Astrocyte (in vitro differentiated cells and primary cell): ENCODE measurements around the gene PRRX2. TPM values are rescaled to one million over a fixed set of nuclear protein-coding genes. Genes with fewer than 3 reads are reported as not detected.

ENCODE experiments used
- DNase-seq: peaks from one replicate; pipeline ENCODE4 v3.0.0-alpha.2; 2010; ENCODE audit warnings: low read depth
- FAIRE-seq: peaks from 2 replicates; lab custom pipeline; 2011; peaks lifted over from hg19 to GRCh38; lab: Jason Lieb, UNC
- H2AFZ ChIP-seq: 2 replicates; pipeline ENCODE4 v1.6.0; 2012; ENCODE audit warnings: low read depth, low read length, inconsistent platforms
- H3K27ac ChIP-seq: 2 replicates; pipeline ENCODE4 v1.5.1; 2011; ENCODE audit warnings: low read depth, low read length, inconsistent platforms
- H3K27me3 ChIP-seq: 2 replicates; pipeline ENCODE4 v1.6.0; 2011; ENCODE audit warnings: low read length, inconsistent platforms; ENCODE audit not compliant: insufficient read depth
- H3K36me3 ChIP-seq: 2 replicates; pipeline ENCODE4 v1.5.1; 2011; ENCODE audit warnings: low read length, inconsistent platforms; ENCODE audit not compliant: insufficient read depth
- H3K4me1 ChIP-seq: 2 replicates; pipeline ENCODE4 v1.5.1; 2011; ENCODE audit warnings: low read length, inconsistent platforms; ENCODE audit not compliant: insufficient read depth
- H3K4me2 ChIP-seq: 2 replicates; pipeline ENCODE4 v1.6.0; 2012; ENCODE audit warnings: low read length, inconsistent platforms
- H3K4me3 ChIP-seq: 2 replicates; pipeline ENCODE4 v1.5.1; 2011; ENCODE audit warnings: low read depth, mild to moderate bottlenecking, low read length, inconsistent platforms; ENCODE audit not compliant: insufficient read depth
- H3K79me2 ChIP-seq: 2 replicates; pipeline ENCODE4 v1.6.0; 2012; ENCODE audit warnings: mild to moderate bottlenecking, low read length, inconsistent platforms; ENCODE audit not compliant: insufficient read depth
- H3K9ac ChIP-seq: 2 replicates; pipeline ENCODE4 v1.6.0; 2012; ENCODE audit warnings: mild to moderate bottlenecking, low read length, inconsistent platforms
- H3K9me3 ChIP-seq: 2 replicates; pipeline ENCODE4 v1.5.1; 2012; ENCODE audit warnings: low read depth, mild to moderate bottlenecking, low read length, inconsistent platforms; ENCODE audit not compliant: insufficient read depth
- H4K20me1 ChIP-seq: 2 replicates; pipeline ENCODE4 v1.6.0; 2012; ENCODE audit warnings: low read length, inconsistent platforms; ENCODE audit not compliant: insufficient read depth
- H3K27ac Mint-ChIP-seq: one replicate; pipeline ENCODE4 v1.8.0; 2021; ENCODE audit warnings: mild to moderate bottlenecking, mixed read lengths; ENCODE audit not compliant: unreplicated experiment
- H3K27me3 Mint-ChIP-seq: one replicate; pipeline ENCODE4 v1.8.0; 2021; ENCODE audit warnings: low read depth, mixed read lengths; ENCODE audit not compliant: unreplicated experiment
- H3K36me3 Mint-ChIP-seq: one replicate; pipeline ENCODE4 v1.8.0; 2021; ENCODE audit warnings: low read depth, mixed read lengths; ENCODE audit not compliant: unreplicated experiment
- H3K4me1 Mint-ChIP-seq: one replicate; pipeline ENCODE4 v1.8.0; 2021; ENCODE audit warnings: low read depth, mixed read lengths; ENCODE audit not compliant: unreplicated experiment
- H3K4me3 Mint-ChIP-seq: one replicate; pipeline ENCODE4 v1.8.0; 2021; ENCODE audit warnings: mild to moderate bottlenecking, moderate library complexity, mixed read lengths; ENCODE audit not compliant: unreplicated experiment
- H3K9me3 Mint-ChIP-seq: one replicate; pipeline ENCODE4 v1.8.0; 2021; ENCODE audit warnings: mild to moderate bottlenecking, mixed read lengths; ENCODE audit not compliant: unreplicated experiment
- EZH2 ChIP-seq: IDR thresholded peaks from 2 replicates; pipeline ENCODE4 v1.6.1; 2012; ENCODE audit warnings: mild to moderate bottlenecking, low read length, inconsistent platforms; ENCODE audit not compliant: insufficient read depth
- total RNA-seq: library from RNA; stranded (reverse); gene quantifications from 2 replicates; pipeline ENCODE4 v1.2.1, GENCODE V29; 2021
- TF ChIP-seq, protein P1 (sequence below): IDR thresholded peaks from 2 replicates; pipeline ENCODE4 v1.5.1; 2011; ENCODE audit warnings: low read depth, mild to moderate bottlenecking, inconsistent platforms, low read length, moderate library complexity; ENCODE audit not compliant: insufficient read depth

Gene PRRX2
- total RNA-seq, 1 donor from 2014 or later, result not detected

DNA sequence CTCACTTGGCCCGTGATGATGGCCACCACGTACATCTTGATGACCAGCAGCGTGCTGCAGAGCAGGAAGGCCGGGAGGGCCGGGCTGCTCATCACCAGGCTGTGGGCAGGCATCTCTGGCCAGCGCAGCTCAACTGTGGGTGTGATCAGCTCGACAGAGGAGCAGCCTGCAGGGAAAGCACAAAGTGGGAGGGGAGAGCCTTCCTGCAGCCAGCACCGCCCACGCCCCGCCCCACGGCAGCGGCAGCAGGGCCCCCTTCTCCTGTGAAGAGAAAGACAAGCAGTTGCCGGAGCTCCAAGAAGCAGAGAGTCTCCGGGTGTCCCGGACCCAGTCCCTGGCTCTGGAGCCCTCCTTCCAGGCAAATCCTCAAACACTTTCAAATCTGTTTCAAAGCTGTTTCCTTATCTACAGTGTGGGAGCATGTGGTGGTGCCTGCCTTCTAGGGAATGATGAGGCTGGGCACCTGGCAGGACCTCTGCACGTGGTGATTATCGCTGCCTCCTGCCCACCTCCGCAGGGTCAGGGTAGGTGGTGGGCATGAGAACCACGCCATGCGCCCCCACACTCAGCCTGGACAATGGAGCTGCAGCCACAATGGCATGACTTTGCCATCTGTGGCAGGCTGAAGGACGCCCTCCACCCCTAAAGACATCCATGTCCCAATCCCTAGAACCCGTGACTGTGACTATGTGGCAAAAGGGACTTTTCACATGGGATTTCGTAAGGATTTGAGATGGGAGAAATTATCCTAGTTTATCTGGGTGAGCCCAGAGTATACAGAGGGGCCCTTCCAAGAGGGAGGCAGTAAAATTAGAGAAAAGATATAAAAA, 87.7 kb downstream of the PRRX2 start, which contains the start of gene PTGES:
Gene PTGES, minus strand, starts transcription at position 143 of the 830 bp plus-strand sequence. Its CDS starts 30 bp downstream, at position 113.
- peaks cover 6% of the 10 kb centered on the region for H3K27me3 ChIP-seq
- Mint-ChIP-seq H3K36me3 (no peaks in the 10 kb centered on the region), H3K27ac (peak within 1 kb of the TSS; percentile 47), H3K9me3 (no peaks in the 10 kb centered on the region), H3K27me3 (peaks cover 25% of the 10 kb centered on the region), H3K4me1 (peaks cover 6% of the 10 kb centered on the region), H3K4me3 (peak within 1 kb of the TSS; percentile 40)
- no peaks in the 10 kb centered on the region for H3K9me3 ChIP-seq
- no peak within 1 kb of the TSS for H3K27ac ChIP-seq
- no peak within 1 kb of the TSS for H3K9ac ChIP-seq
- no peaks in the 10 kb centered on the region for H3K36me3 ChIP-seq
- H3K4me1 ChIP-seq, result peaks cover 29% of the 10 kb centered on the region
- H2AFZ ChIP-seq, result peak within 1 kb of the TSS; percentile 50
- H3K4me2 ChIP-seq, result peak within 1 kb of the TSS; percentile 76
- no peaks in the 10 kb centered on the region for H3K79me2 ChIP-seq
- TF ChIP-seq, protein P1, sequence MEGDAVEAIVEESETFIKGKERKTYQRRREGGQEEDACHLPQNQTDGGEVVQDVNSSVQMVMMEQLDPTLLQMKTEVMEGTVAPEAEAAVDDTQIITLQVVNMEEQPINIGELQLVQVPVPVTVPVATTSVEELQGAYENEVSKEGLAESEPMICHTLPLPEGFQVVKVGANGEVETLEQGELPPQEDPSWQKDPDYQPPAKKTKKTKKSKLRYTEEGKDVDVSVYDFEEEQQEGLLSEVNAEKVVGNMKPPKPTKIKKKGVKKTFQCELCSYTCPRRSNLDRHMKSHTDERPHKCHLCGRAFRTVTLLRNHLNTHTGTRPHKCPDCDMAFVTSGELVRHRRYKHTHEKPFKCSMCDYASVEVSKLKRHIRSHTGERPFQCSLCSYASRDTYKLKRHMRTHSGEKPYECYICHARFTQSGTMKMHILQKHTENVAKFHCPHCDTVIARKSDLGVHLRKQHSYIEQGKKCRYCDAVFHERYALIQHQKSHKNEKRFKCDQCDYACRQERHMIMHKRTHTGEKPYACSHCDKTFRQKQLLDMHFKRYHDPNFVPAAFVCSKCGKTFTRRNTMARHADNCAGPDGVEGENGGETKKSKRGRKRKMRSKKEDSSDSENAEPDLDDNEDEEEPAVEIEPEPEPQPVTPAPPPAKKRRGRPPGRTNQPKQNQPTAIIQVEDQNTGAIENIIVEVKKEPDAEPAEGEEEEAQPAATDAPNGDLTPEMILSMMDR, result no peak
- no peak for TF ChIP-seq EZH2
- no peaks in the 10 kb centered on the region for H4K20me1 ChIP-seq
- no peak within 1 kb of the TSS for H3K4me3 ChIP-seq
- DNase-seq, result peak; percentile 71
- FAIRE-seq, result no peak

DNA sequence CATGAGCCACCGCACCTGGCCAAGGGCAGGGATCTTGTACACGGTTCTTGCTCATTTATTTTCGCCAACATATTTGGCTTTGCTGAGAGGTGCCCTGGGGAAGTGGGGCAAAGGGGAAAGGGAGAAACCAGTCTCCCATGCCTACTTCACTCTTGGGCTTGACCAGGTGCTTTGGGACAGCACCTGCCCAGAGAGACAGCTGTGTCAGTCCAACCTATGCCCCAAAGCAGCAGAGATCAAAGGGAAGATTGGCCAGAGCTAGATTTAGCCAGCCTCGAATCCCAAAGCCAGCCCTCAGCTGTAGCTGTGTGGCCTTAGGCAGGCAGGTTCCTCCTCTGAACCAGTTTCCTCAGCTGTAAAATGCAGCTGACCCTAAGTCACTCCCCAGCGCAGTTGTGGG, 89.7 kb downstream of the PRRX2 start:
- Mint-ChIP-seq H3K4me1 (peaks cover 7% of the 10 kb centered on the region), H3K27ac (no peak overlapping the region), H3K9me3 (no peaks in the 10 kb centered on the region), H3K36me3 (no peaks in the 10 kb centered on the region), H3K4me3 (no peak overlapping the region), H3K27me3 (peaks cover 35% of the 10 kb centered on the region)
- H2AFZ ChIP-seq, result no peak overlapping the region
- DNase-seq (no peak), FAIRE-seq (no peak)
- no peaks in the 10 kb centered on the region for H3K79me2 ChIP-seq
- TF ChIP-seq, protein P1, result no peak
- TF ChIP-seq EZH2, result no peak
- H3K9me3 ChIP-seq, result no peaks in the 10 kb centered on the region
- H3K4me1 ChIP-seq, result peaks cover 17% of the 10 kb centered on the region
- no peak overlapping the region for H3K27ac ChIP-seq
- H3K4me2 ChIP-seq, result no peak overlapping the region
- H3K9ac ChIP-seq, result no peak overlapping the region
- H3K4me3 ChIP-seq, result no peak overlapping the region
- H3K36me3 ChIP-seq, result no peaks in the 10 kb centered on the region
- no peaks in the 10 kb centered on the region for H4K20me1 ChIP-seq
- peaks cover 6% of the 10 kb centered on the region for H3K27me3 ChIP-seq

DNA sequence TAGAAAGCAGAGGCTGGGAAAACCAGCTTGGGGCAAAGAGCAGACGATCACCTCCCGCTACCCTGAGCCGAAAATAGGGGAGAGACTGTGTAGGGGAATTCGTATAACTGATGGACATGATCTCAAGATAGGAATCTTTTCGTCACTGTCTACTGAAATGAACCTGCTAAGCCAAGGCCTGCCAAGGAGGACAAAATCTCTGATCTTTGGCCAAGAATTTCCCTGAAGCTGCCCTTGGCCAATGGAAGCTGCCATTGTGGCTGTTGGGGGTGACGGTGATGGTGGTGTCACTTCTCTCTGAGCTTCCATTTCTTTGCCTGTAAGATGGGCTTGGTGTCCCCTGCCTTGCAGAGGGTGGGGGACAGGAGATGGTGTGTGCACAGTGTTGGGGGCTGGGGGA, 90.7 kb downstream of the PRRX2 start:
- Histone ChIP-seq H3K36me3 (no peaks in the 10 kb centered on the region), H3K9ac (no peak overlapping the region), H3K27me3 (peaks cover 6% of the 10 kb centered on the region), H3K4me2 (no peak overlapping the region), H3K27ac (no peak overlapping the region), H3K79me2 (no peaks in the 10 kb centered on the region), H3K4me3 (no peak overlapping the region), H3K4me1 (peaks cover 12% of the 10 kb centered on the region), H2AFZ (no peak overlapping the region), H4K20me1 (no peaks in the 10 kb centered on the region), H3K9me3 (no peaks in the 10 kb centered on the region)
- DNase-seq (no peak), FAIRE-seq (no peak)
- no peaks in the 10 kb centered on the region for H3K36me3 Mint-ChIP-seq
- no peak overlapping the region for H3K4me3 Mint-ChIP-seq
- H3K4me1 Mint-ChIP-seq, result peaks cover 7% of the 10 kb centered on the region
- peaks cover 35% of the 10 kb centered on the region for H3K27me3 Mint-ChIP-seq
- no peaks in the 10 kb centered on the region for H3K9me3 Mint-ChIP-seq
- TF ChIP-seq EZH2, result no peak
- TF ChIP-seq, protein P1, result no peak
- H3K27ac Mint-ChIP-seq, result no peak overlapping the region
